ENCODE results near the gene NT5DC2.

NT5DC2 gene

GRCh38 chr3:52525680-52526561, 7.7 kb downstream of the NT5DC2 start:
- no peaks in the 10 kb centered on the region for H4K20me1 ChIP-seq (ENCODE audit: insufficient read depth, low read length, poor library complexity, severe bottlenecking)
- H3K9me2 ChIP-seq (replicated peaks; ENCODE audit: low read depth, low read length), result no peaks in the 10 kb centered on the region
- H3K36me3 ChIP-seq (ENCODE audit: insufficient read depth, low read length), result no peaks in the 10 kb centered on the region
- H3K79me2 ChIP-seq (ENCODE audit: insufficient read depth, low read length), result no peaks in the 10 kb centered on the region
- no peaks in the 10 kb centered on the region for H3F3A ChIP-seq (ENCODE audit: low read depth)
- no peak overlapping the region for H3K9ac ChIP-seq (ENCODE audit: low read depth, low read length, poor library complexity, severe bottlenecking)
- no peaks in the 10 kb centered on the region for H3K9me3 ChIP-seq (ENCODE audit: insufficient read depth, low read depth, low read length)
- H3K27me3 ChIP-seq (ENCODE audit: insufficient read depth, low read length, poor library complexity, severe bottlenecking), result no peaks in the 10 kb centered on the region
- no peaks in the 10 kb centered on the region for H3K4me1 ChIP-seq (ENCODE audit: insufficient read depth, low read length, poor library complexity, severe bottlenecking)
- no peak overlapping the region for H3K4me2 ChIP-seq (ENCODE audit: low read depth, low read length, poor library complexity, severe bottlenecking)
- H2AFZ ChIP-seq (ENCODE audit: low read length), result no peak overlapping the region
- H3K4me3 ChIP-seq (ENCODE audit: low read length, poor library complexity, severe bottlenecking), result no peak overlapping the region
- TF ChIP-seq EZH2phosphoT487 (IDR thresholded peaks at IDR 0.05; ENCODE audit: borderline replicate concordance) (no peak), CTCF (conservative IDR thresholded peaks at IDR 0.05; ENCODE audit: low read length) (no peak)

GRCh38 chr3:52524752-52525679, 8.6 kb downstream of the NT5DC2 start:
- TF ChIP-seq CTCF (conservative IDR thresholded peaks at IDR 0.05; ENCODE audit: low read length), result no peak
- TF ChIP-seq EZH2phosphoT487 (IDR thresholded peaks at IDR 0.05; ENCODE audit: borderline replicate concordance), result no peak
- H3K4me1 ChIP-seq (ENCODE audit: insufficient read depth, low read length, poor library complexity, severe bottlenecking), result no peaks in the 10 kb centered on the region
- no peak overlapping the region for H3K4me3 ChIP-seq (ENCODE audit: low read length, poor library complexity, severe bottlenecking)
- no peak overlapping the region for H2AFZ ChIP-seq (ENCODE audit: low read length)
- H3K9me3 ChIP-seq (ENCODE audit: insufficient read depth, low read depth, low read length), result no peaks in the 10 kb centered on the region
- no peaks in the 10 kb centered on the region for H3K79me2 ChIP-seq (ENCODE audit: insufficient read depth, low read length)
- H3F3A ChIP-seq (ENCODE audit: low read depth), result no peaks in the 10 kb centered on the region
- H3K4me2 ChIP-seq (ENCODE audit: low read depth, low read length, poor library complexity, severe bottlenecking), result no peak overlapping the region
- no peaks in the 10 kb centered on the region for H4K20me1 ChIP-seq (ENCODE audit: insufficient read depth, low read length, poor library complexity, severe bottlenecking)
- no peaks in the 10 kb centered on the region for H3K9me2 ChIP-seq (replicated peaks; ENCODE audit: low read depth, low read length)
- no peaks in the 10 kb centered on the region for H3K36me3 ChIP-seq (ENCODE audit: insufficient read depth, low read length)
- no peak overlapping the region for H3K9ac ChIP-seq (ENCODE audit: low read depth, low read length, poor library complexity, severe bottlenecking)
- H3K27me3 ChIP-seq (ENCODE audit: insufficient read depth, low read length, poor library complexity, severe bottlenecking), result no peaks in the 10 kb centered on the region

GRCh38 chr3:52524258-52524751, 9.4 kb downstream of the NT5DC2 start:
- Histone ChIP-seq H3K4me3 (ENCODE audit: low read length, poor library complexity, severe bottlenecking) (no peak overlapping the region), H3K9ac (ENCODE audit: low read depth, low read length, poor library complexity, severe bottlenecking) (no peak overlapping the region), H3K27me3 (ENCODE audit: insufficient read depth, low read length, poor library complexity, severe bottlenecking) (no peaks in the 10 kb centered on the region), H2AFZ (ENCODE audit: low read length) (no peak overlapping the region), H4K20me1 (ENCODE audit: insufficient read depth, low read length, poor library complexity, severe bottlenecking) (no peaks in the 10 kb centered on the region), H3F3A (ENCODE audit: low read depth) (no peaks in the 10 kb centered on the region), H3K4me2 (ENCODE audit: low read depth, low read length, poor library complexity, severe bottlenecking) (no peak overlapping the region), H3K36me3 (ENCODE audit: insufficient read depth, low read length) (no peaks in the 10 kb centered on the region), H3K4me1 (ENCODE audit: insufficient read depth, low read length, poor library complexity, severe bottlenecking) (no peaks in the 10 kb centered on the region), H3K9me2 (replicated peaks; ENCODE audit: low read depth, low read length) (no peaks in the 10 kb centered on the region), H3K9me3 (ENCODE audit: insufficient read depth, low read depth, low read length) (no peaks in the 10 kb centered on the region), H3K79me2 (ENCODE audit: insufficient read depth, low read length) (no peaks in the 10 kb centered on the region)
- TF ChIP-seq EZH2phosphoT487 (IDR thresholded peaks at IDR 0.05; ENCODE audit: borderline replicate concordance), result no peak
- no peak for TF ChIP-seq CTCF (conservative IDR thresholded peaks at IDR 0.05; ENCODE audit: low read length)

Data from Loucy (cell line).